ENCODE measurements around the gene RNF8.
"Not testable (repeated sequence)": the region's sequence is repeated elsewhere in the genome, so short reads cannot be mapped to it uniquely, and the experiment has no call there.

The RNF8 gene

DNA sequence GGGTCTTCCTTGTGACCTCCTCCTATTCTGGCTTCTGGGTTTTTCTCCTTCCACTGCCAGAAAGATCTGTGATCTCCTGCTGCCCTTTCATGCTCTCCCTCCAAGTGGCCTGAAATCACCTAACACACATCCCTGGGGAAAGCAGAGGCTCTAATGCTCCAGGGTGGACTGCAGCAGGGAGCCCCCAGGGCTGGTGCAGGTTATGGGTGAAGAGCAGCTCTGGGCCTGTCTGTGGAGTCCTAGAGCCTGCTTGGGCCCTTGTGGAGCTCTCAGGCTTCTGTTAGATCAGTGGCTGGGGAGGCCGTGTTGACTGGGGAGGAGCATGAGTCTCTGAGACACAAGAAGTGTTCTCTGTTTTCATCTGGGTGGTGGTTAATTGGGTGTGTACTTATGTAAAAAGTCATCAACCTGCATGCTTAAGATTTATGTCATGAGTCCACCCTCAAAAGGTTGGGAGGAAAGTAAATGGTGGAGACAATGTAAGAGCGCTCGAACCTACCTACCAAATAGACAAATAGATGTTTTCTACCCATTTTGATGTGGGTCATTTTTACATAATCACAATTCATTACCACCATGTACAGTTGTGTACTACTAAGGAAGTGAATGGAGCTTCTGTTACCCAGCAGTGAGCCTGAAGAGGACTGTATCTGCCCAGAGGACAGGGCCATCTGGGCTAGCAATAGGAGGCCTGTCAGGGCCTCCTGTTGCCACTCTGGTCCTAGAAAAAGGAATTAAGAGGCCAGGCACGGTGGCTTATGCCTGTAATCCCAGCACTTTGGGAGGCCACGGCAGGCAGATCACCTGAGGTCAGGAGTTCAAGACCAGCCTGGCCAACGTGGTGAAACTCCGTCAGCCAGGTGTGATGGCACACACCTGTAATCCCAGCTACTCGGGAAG, 32.0 kb upstream of the RNF8 start:
- TF ChIP-seq SUZ12 (IDR thresholded peaks at IDR 0.05; ENCODE audit: extremely low read depth, insufficient read depth, insufficient read length) (no peak), ZNF274 (IDR thresholded peaks at IDR 0.05; ENCODE audit: low read depth, low read length) (no peak)
- H3K27me3 ChIP-seq (ENCODE audit: insufficient read depth, insufficient read length), result no peaks in the 10 kb centered on the region
- H3K9me3 ChIP-seq (ENCODE audit: insufficient read depth, low read length), result no peaks in the 10 kb centered on the region
- H3K9ac ChIP-seq (ENCODE audit: insufficient read length, low read depth), result no peak overlapping the region
- H3K36me3 ChIP-seq (ENCODE audit: insufficient read depth, insufficient read length, low read length), result peaks cover 52% of the 10 kb centered on the region
- H3K4me3 ChIP-seq (ENCODE audit: insufficient read length, low read depth), result no peak overlapping the region
- H3K4me1 ChIP-seq (ENCODE audit: insufficient read depth, insufficient read length), result no peaks in the 10 kb centered on the region
- DNase-seq (ENCODE audit: low read depth, low spot score), result no peak

DNA sequence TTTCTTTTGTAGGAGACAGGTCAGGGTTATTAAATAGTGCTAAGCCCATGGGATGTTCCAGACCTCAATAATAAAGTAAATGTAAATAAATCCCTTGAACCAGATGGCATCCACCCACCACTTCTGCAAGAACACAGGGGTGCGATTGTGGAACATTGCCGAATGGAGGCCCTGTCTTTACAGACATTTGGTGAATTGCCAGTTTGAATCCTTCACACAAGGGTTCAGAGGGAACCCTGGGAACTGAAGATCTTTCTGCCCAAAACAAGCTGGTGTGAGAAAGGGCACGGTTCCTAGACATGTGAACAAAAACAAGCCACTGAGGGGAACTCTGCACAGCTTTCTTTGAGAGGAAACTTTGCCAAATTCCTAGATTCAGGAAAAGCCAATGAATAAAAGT, 30.2 kb upstream of the RNF8 start:
- H3K4me1 ChIP-seq (ENCODE audit: insufficient read depth, insufficient read length), result no peaks in the 10 kb centered on the region
- H3K27me3 ChIP-seq (ENCODE audit: insufficient read depth, insufficient read length), result no peaks in the 10 kb centered on the region
- no peak for DNase-seq (ENCODE audit: low read depth, low spot score)
- no peak overlapping the region for H3K4me3 ChIP-seq (ENCODE audit: insufficient read length, low read depth)
- no peaks in the 10 kb centered on the region for H3K9me3 ChIP-seq (ENCODE audit: insufficient read depth, low read length)
- H3K9ac ChIP-seq (ENCODE audit: insufficient read length, low read depth), result no peak overlapping the region
- TF ChIP-seq ZNF274 (IDR thresholded peaks at IDR 0.05; ENCODE audit: low read depth, low read length), result no peak
- TF ChIP-seq SUZ12 (IDR thresholded peaks at IDR 0.05; ENCODE audit: extremely low read depth, insufficient read depth, insufficient read length), result no peak
- TF ChIP-seq YY1 (IDR thresholded peaks at IDR 0.05; ENCODE audit: insufficient read depth, insufficient read length), result no peak
- H3K36me3 ChIP-seq (ENCODE audit: insufficient read depth, insufficient read length, low read length), result peaks cover 34% of the 10 kb centered on the region

GRCh38 chr6:37324131-37325033, 29.4 kb upstream of the RNF8 start:
- Histone ChIP-seq H3K36me3 (ENCODE audit: insufficient read depth, insufficient read length, low read length) (peaks cover 28% of the 10 kb centered on the region), H3K9me3 (ENCODE audit: insufficient read depth, low read length) (no peaks in the 10 kb centered on the region), H3K9ac (ENCODE audit: insufficient read length, low read depth) (no peak overlapping the region), H3K4me3 (ENCODE audit: insufficient read length, low read depth) (no peak overlapping the region), H3K27me3 (ENCODE audit: insufficient read depth, insufficient read length) (no peaks in the 10 kb centered on the region), H3K4me1 (ENCODE audit: insufficient read depth, insufficient read length) (no peaks in the 10 kb centered on the region)
- DNase-seq (ENCODE audit: low read depth, low spot score), result no peak
- no peak for TF ChIP-seq SUZ12 (IDR thresholded peaks at IDR 0.05; ENCODE audit: extremely low read depth, insufficient read depth, insufficient read length)
- TF ChIP-seq ZNF274 (IDR thresholded peaks at IDR 0.05; ENCODE audit: low read depth, low read length), result no peak
- no peak for TF ChIP-seq YY1 (IDR thresholded peaks at IDR 0.05; ENCODE audit: insufficient read depth, insufficient read length)

- H3K4me1 ChIP-seq (ENCODE audit: insufficient read depth, insufficient read length); H3K9ac ChIP-seq (ENCODE audit: insufficient read length, low read depth); H3K9me3 ChIP-seq (ENCODE audit: insufficient read depth, low read length); H3K27me3 ChIP-seq (ENCODE audit: insufficient read depth, insufficient read length); H3K4me3 ChIP-seq (ENCODE audit: insufficient read length, low read depth); DNase-seq (ENCODE audit: low read depth, low spot score): not testable (repeated sequence)
- peaks cover 27% of the 10 kb centered on the region for H3K36me3 ChIP-seq (ENCODE audit: insufficient read depth, insufficient read length, low read length)
Measured at GRCh38 chr6:37330345-37330744, 23.4 kb upstream of the RNF8 start.

- Histone ChIP-seq H3K27me3 (ENCODE audit: insufficient read depth, insufficient read length) (no peaks in the 10 kb centered on the region), H3K9me3 (ENCODE audit: insufficient read depth, low read length) (no peaks in the 10 kb centered on the region), H3K4me1 (ENCODE audit: insufficient read depth, insufficient read length) (no peaks in the 10 kb centered on the region), H3K36me3 (ENCODE audit: insufficient read depth, insufficient read length, low read length) (peaks cover 27% of the 10 kb centered on the region), H3K9ac (ENCODE audit: insufficient read length, low read depth) (no peak overlapping the region), H3K4me3 (ENCODE audit: insufficient read length, low read depth) (no peak overlapping the region)
- TF ChIP-seq YY1 (IDR thresholded peaks at IDR 0.05; ENCODE audit: insufficient read depth, insufficient read length) (no peak), ZNF274 (IDR thresholded peaks at IDR 0.05; ENCODE audit: low read depth, low read length) (no peak), SUZ12 (IDR thresholded peaks at IDR 0.05; ENCODE audit: extremely low read depth, insufficient read depth, insufficient read length) (no peak)
- no peak for DNase-seq (ENCODE audit: low read depth, low spot score)
Measured at GRCh38 chr6:37331047-37331446, 22.7 kb upstream of the RNF8 start.

GRCh38 chr6:37332894-37333293, 20.9 kb upstream of the RNF8 start:
- no peaks in the 10 kb centered on the region for H3K4me1 ChIP-seq (ENCODE audit: insufficient read depth, insufficient read length)

DNA sequence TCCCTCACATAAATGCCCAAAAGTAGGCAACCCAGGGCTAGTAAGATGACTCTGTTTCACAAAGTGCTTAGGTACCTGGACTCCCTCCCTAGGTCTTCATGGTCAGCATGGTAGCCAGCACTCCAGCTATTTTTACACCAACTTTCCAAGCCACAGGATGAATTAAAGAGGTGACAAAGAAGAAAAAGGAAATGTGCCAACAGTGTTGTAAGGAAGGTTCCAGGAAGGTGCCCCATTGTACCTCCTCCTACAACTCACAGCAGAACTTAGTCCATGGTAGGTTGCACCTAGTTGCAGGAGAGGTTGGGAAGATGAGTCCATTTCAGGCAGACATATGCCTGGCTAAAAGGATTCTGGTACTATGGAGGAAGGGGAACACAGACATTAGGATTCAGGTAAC, 19.7 kb upstream of the RNF8 start:
- TF ChIP-seq ZNF274 (IDR thresholded peaks at IDR 0.05; ENCODE audit: low read depth, low read length), result no peak
- no peak for TF ChIP-seq YY1 (IDR thresholded peaks at IDR 0.05; ENCODE audit: insufficient read depth, insufficient read length)
- no peak for TF ChIP-seq SUZ12 (IDR thresholded peaks at IDR 0.05; ENCODE audit: extremely low read depth, insufficient read depth, insufficient read length)
- Histone ChIP-seq H3K4me3 (ENCODE audit: insufficient read length, low read depth) (no peak overlapping the region), H3K4me1 (ENCODE audit: insufficient read depth, insufficient read length) (no peaks in the 10 kb centered on the region), H3K9ac (ENCODE audit: insufficient read length, low read depth) (no peak overlapping the region), H3K36me3 (ENCODE audit: insufficient read depth, insufficient read length, low read length) (peaks cover 27% of the 10 kb centered on the region), H3K9me3 (ENCODE audit: insufficient read depth, low read length) (no peaks in the 10 kb centered on the region), H3K27me3 (ENCODE audit: insufficient read depth, insufficient read length) (no peaks in the 10 kb centered on the region)
- no peak for DNase-seq (ENCODE audit: low read depth, low spot score)

More at GRCh38 chr6:37332894-37333293, 20.9 kb upstream of the RNF8 start:
- H3K27me3 ChIP-seq (ENCODE audit: insufficient read depth, insufficient read length), result no peaks in the 10 kb centered on the region
- no peak for TF ChIP-seq SUZ12 (IDR thresholded peaks at IDR 0.05; ENCODE audit: extremely low read depth, insufficient read depth, insufficient read length)
- no peak for TF ChIP-seq YY1 (IDR thresholded peaks at IDR 0.05; ENCODE audit: insufficient read depth, insufficient read length)
- TF ChIP-seq ZNF274 (IDR thresholded peaks at IDR 0.05; ENCODE audit: low read depth, low read length), result no peak
- no peak overlapping the region for H3K9ac ChIP-seq (ENCODE audit: insufficient read length, low read depth)
- no peaks in the 10 kb centered on the region for H3K9me3 ChIP-seq (ENCODE audit: insufficient read depth, low read length)
- no peak for DNase-seq (ENCODE audit: low read depth, low spot score)
- peaks cover 27% of the 10 kb centered on the region for H3K36me3 ChIP-seq (ENCODE audit: insufficient read depth, insufficient read length, low read length)
- no peak overlapping the region for H3K4me3 ChIP-seq (ENCODE audit: insufficient read length, low read depth)

DNA sequence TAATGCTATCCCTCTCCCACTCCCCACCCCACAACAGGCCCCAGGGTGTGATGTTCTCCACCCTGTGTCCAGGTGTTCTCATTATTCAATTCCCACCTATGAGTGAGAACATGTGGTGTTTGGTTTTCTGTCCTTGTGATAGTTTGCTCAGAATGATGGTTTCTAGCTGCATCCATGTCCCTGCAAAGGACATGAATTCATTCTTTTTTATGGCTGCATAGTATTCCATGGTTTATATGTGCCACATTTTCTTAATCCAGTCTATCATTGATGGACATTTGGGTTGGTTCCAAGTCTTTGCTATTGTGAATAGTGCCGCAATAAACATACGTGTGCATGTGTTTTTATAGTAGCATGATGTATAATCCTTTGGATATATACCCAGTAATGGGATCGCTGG, 15.5 kb upstream of the RNF8 start:
- H3K9me3 ChIP-seq (ENCODE audit: insufficient read depth, low read length); H3K4me1 ChIP-seq (ENCODE audit: insufficient read depth, insufficient read length); H3K36me3 ChIP-seq (ENCODE audit: insufficient read depth, insufficient read length, low read length); DNase-seq (ENCODE audit: low read depth, low spot score); H3K4me3 ChIP-seq (ENCODE audit: insufficient read length, low read depth); H3K27me3 ChIP-seq (ENCODE audit: insufficient read depth, insufficient read length); H3K9ac ChIP-seq (ENCODE audit: insufficient read length, low read depth): not testable (repeated sequence)
